SU-DHL-6 (cell line): ENCODE measurements around the gene MICAL2.

Source experiments
- EZH2phosphoT487 ChIP-seq: fragments of 200-600 bp; sonication (generic), shearing (Covaris generic); conservative IDR thresholded peaks from 2 replicates; pipeline ENCODE4 v1.6.1; 2018; ENCODE audit warnings: mild to moderate bottlenecking, antibody characterized with exemption, low read length, moderate library complexity, mixed read lengths
- TF ChIP-seq, protein P1 (sequence below): fragments of 200-600 bp; sonication (generic); IDR thresholded peaks from one replicate; pipeline ENCODE4 v1.5.1; 2017; ENCODE audit warnings: antibody characterized with exemption, mild to moderate bottlenecking, low read length, moderate library complexity; ENCODE audit not compliant: insufficient read depth, poor library complexity, severe bottlenecking

DNA sequence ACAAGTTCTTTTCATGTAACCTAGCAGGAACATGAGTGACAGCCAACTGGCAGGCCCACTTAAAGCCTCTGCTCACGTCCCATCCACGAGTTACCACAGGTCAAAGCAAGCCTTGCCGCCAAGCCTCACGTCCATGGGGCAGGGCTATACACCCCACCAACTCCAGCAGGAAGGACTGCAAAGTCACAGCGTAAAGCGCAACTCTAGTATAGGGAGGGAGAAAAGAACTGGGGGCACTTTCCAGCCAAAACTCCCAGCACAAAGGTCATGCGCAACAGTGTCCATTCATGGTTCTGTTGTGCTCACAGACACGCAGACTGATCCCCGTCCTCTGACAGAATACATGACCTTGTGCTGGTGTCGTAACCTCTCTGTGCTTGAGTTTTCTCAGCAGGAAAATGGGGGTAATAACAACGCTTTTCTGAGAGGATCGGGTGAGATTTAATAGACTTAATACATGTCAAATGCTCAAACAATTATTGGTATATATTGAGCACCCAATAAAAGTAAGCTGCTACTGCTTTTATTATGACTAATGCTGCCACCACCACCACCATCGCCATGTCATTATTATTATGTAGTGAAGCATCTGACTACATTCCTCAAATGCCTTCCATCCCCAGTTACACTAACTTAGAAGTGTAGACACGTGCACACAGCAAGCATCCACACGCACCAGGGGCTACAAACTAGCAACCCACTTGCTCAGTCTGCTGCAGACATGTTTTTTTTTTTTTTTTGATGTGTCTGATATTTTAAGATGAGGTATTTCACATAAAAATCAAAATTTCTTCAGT lies 162.6 kb downstream of the MICAL2 start:
- TF ChIP-seq, protein P1, sequence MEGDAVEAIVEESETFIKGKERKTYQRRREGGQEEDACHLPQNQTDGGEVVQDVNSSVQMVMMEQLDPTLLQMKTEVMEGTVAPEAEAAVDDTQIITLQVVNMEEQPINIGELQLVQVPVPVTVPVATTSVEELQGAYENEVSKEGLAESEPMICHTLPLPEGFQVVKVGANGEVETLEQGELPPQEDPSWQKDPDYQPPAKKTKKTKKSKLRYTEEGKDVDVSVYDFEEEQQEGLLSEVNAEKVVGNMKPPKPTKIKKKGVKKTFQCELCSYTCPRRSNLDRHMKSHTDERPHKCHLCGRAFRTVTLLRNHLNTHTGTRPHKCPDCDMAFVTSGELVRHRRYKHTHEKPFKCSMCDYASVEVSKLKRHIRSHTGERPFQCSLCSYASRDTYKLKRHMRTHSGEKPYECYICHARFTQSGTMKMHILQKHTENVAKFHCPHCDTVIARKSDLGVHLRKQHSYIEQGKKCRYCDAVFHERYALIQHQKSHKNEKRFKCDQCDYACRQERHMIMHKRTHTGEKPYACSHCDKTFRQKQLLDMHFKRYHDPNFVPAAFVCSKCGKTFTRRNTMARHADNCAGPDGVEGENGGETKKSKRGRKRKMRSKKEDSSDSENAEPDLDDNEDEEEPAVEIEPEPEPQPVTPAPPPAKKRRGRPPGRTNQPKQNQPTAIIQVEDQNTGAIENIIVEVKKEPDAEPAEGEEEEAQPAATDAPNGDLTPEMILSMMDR: no peak
- no peak for TF ChIP-seq EZH2phosphoT487
